GM08714 (cell line): Measurements from ENCODE around the gene IGDCC3.

Experiments
- H3K4me3 ChIP-seq: fragments of 200-500 bp; sonication (Bioruptor generic); 2 replicates; pipeline ENCODE4 v1.5.1; 2014; ENCODE audit warnings: mild to moderate bottlenecking, low read length, inconsistent platforms
- ZNF274 ChIP-seq: IDR thresholded peaks from 2 replicates; pipeline ENCODE4 v1.6.1; 2012; ENCODE audit warnings: mild to moderate bottlenecking, low read depth, low read length

The IGDCC3 gene

DNA sequence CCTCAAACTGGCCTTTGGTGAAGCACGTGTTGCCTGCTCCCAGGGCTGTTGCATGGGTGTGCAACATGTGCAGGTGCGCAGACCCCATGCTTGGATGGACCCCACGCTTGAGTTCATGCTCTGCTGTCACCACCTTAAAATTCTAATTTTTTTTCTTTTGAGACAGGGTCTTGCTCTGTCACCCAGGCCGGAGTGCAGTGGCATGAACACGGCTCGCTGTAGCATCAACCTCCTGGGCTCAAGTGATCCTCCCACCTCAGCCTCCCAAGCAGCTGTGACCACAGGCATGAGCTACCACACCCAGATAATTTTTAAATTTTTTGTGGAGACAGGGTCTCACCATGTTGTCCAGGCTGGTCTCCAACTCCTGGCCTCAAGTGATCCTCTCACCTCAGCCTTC is 9.1 kb upstream of the IGDCC3 start:
- no peak for TF ChIP-seq ZNF274
- H3K4me3 ChIP-seq = no peak overlapping the region

GRCh38 chr15:65386376-65386775 is 8.6 kb upstream of the IGDCC3 start:
- no peak overlapping the region for H3K4me3 ChIP-seq
- no peak for TF ChIP-seq ZNF274

- no peak overlapping the region for H3K4me3 ChIP-seq
- TF ChIP-seq ZNF274 = no peak
Measured at GRCh38 chr15:65385870-65386258, 8.1 kb upstream of the IGDCC3 start.

- H3K4me3 ChIP-seq = no peak overlapping the region; the same call in 1 of the 2 replicates
- TF ChIP-seq ZNF274 = no peak
Measured at GRCh38 chr15:65384895-65385869, 7.4 kb upstream of the IGDCC3 start.

DNA sequence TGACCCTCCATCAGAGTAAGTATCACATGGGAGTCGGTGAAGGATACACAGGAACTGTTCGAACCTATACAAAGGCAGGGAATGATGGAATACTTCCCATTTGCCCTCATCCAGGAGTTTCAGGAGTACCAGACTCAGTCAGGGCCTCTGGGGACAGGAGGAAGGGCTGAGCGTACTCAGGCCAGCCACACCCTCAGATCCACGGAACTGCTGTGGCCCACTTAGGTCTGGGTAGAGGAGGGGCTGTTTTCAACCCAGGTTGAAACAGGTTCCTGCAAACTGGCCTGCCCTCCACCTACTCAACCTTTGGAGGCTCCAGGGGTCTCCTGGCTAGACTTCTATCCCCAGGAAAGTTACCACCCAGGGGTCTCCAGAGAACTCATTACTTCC is 6.7 kb upstream of the IGDCC3 start:
- no peak overlapping the region for H3K4me3 ChIP-seq
- TF ChIP-seq ZNF274 = no peak

DNA sequence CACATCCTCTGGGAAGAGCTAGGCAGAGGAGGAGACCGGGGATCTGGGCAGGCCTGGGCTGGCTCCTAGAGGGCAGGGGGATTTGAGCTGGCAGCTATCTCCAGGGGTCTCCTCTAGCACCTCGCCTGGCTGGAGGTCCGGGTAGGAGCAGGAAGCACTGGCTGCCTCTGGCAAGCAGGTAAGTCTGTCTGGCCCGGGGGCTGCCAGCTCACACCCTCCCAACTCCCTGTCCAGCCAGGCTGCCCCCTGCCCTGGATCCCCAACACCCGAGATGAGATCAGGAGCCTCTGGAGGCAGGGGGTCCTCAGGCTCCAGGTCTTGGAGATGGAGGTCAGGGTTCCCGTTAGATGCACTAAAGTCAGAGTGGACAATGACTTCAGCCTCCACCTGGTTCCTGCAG is 6.2 kb upstream of the IGDCC3 start:
- no peak for TF ChIP-seq ZNF274
- no peak overlapping the region for H3K4me3 ChIP-seq

DNA sequence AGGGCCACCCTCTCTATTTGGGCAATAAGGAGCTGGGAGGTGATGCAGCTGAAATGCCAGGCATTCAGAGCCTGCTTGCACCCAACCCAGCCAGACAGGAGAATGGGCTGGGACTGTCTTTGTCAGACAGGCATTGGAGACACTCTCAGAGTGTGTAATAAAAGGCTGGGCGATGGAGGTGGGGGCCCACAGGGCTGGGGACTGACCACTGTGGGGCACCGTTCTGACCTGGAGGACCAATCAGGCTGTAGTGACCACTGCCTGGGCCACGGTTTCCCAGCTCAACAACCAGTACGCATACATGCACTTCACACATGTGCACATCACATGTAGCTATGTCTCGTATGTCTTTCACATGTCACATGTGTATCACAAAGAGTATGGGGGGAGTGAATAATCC is 5.7 kb upstream of the IGDCC3 start:
- H3K4me3 ChIP-seq = no peak overlapping the region
- no peak for TF ChIP-seq ZNF274

DNA sequence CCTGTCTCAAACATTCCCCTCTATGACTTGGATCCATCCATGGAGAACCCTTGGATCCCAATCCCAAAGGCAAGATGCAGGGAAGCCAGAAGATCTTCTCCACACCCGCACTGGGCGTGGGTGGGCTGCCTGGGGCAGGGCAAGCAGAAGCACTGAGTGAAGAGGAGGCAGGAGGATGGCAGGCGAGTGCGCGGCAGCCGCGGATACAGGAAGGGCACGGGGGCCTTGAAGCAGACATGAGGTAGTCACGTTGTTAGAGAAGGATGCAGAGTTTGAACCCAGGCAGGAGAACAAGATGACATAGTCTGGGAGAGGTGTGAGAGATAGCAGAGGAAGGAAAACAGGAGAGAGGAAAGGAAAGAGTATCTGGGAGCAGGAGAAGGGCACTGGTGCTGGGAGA is 5.1 kb upstream of the IGDCC3 start:
- no peak for TF ChIP-seq ZNF274
- H3K4me3 ChIP-seq = no peak overlapping the region

DNA sequence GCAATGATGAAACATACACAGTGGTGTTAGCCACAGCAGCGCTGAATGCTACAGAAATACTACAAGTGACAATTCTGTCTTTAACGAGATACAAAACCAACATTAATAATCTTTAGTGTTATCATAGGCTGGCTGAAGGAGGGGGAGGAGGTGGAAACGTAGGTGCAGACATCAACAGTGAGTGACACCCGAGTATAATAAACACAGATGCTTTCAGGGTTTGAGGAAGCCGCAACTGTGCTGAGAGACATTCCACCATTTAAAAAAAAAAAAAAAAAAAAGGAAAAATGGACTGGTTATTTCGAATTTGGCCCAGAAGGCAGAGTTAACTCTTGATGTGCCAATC is 4.3 kb upstream of the IGDCC3 start:
- no peak overlapping the region for H3K4me3 ChIP-seq
- TF ChIP-seq ZNF274 = no peak

DNA sequence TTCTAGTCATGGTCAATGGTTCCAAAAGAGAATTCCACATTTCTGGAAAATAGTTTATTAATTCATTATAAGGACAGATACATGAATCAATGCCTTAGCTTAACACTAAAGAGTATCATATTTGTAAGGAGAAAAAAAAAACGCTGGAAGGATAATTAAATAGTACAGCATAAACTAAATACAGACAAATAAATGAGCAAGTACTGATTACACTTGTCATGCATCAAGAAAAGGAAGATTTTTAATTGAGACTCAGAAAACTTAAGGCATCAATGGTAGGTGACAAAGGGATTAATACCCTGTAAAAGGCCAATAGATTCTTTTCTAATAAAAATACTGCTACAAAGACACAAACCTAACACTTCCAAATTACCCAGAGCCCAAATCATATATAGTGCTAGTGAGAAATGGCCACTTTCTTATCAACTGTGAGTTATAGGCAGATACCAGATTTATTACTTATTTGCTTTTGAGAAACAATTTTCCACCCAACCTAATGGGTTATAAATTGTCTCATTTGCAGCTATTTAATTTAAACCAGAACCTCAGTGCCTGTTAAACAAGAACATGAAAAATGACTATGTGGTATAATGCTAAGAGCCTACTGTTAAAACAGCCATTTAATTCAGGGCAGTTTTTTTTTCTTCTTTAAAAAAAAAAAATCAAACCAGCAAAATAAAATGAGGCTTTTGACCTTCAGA is 3.8 kb upstream of the IGDCC3 start:
- H3K4me3 ChIP-seq = no peak overlapping the region
- TF ChIP-seq ZNF274 = no peak

- no peak overlapping the region for H3K4me3 ChIP-seq
- TF ChIP-seq ZNF274 = no peak
Measured at GRCh38 chr15:65379986-65380385, 2.2 kb upstream of the IGDCC3 start.

DNA sequence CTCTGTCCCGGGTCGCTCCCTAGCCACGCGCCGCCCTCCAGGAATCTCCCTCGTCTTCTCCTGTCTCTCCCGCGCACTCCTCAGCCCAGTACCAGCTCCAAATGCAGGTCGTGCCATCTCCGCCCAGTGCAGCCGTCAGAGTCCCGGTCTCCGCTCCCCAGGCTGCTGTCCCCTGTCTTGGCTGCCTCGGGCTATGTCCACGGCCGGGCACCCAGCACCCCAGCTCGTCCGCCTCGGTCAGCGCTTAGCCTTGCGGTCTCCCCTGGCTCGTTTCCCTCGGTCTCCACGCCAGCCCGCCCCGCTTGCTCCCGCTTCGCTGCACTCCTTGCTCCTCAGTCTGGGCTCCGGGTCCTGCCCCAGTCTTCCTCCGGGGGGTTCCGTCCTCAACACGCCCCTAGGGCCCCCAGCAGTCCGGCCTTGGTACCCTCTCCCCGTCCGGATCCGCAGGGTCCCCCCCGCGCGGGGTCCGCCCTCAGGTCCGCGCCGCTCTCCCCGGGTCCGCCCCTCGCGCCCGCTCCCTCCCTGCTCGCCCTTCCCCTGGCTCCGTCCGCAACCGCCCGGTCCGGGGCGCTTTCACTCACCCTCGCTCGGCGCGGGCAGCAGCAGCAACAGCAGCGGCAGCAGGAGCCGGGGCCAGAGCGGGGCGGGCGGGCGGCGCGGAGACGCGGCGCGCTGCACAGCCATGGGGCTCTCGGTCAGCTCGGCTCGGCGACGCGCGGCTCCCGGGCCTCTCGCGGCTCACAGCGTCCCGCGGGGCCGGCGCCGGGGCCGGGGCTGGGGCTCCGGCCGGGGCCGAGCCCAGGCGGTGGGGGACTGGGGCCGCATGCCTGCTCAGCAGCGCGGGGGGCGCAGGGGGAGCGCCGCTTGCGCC is 462 bp downstream of the IGDCC3 start:
- no peak for TF ChIP-seq ZNF274
- peak overlapping the region; percentile 43 for H3K4me3 ChIP-seq

DNA sequence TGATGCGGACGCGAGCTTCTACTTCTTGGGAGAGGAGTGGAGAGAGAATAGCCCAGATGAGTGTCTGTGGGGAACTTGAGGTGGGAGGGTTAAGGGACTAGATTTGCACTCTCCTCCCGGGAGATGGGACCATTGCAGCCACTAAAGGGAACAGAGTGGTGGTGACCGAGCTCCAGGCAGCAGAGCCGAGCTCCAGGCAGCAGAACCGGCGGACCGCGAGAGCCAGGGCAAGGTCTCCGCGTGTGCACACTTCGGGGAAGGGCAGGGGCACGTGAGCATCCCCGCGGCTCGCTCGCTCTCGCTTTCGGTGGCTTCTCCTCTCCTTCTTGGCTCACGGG is 1.1 kb downstream of the IGDCC3 start:
- no peak overlapping the region for H3K4me3 ChIP-seq
- no peak for TF ChIP-seq ZNF274

- TF ChIP-seq ZNF274 = no peak
Measured at GRCh38 chr15:65375871-65376607, 1.8 kb downstream of the IGDCC3 start.

More at GRCh38 chr15:65375871-65376607, 1.8 kb downstream of the IGDCC3 start:
- no peak overlapping the region for H3K4me3 ChIP-seq
